GM13977 (cell line): Measurements from ENCODE around the gene DYNC2LI1.

Source experiments
- DNase-seq: peaks from one replicate; pipeline ENCODE4 v3.0.0; 2012; ENCODE audit warnings: low spot score
- CTCF ChIP-seq: IDR thresholded peaks from 2 replicates; pipeline ENCODE4 v1.5.1; 2012; ENCODE audit warnings: mild to moderate bottlenecking, control low read depth; ENCODE audit not compliant: insufficient read depth; ENCODE audit errors: extremely low read depth, missing control alignments
- in situ Hi-C: fragments of 300-500 bp; cut with MboI; formaldehyde crosslinking; loops from one replicate; pipeline ENCODE4 v1.12.0; 2022; ENCODE audit warnings: low sequenced_read_pairs, low pct_unique_long_range_greater_than_20kb, mixed read lengths, inconsistent platforms; ENCODE audit not compliant: unreplicated experiment

DYNC2LI1 gene

GRCh38 chr2:43826305-43827250 is 52.7 kb downstream of the DYNC2LI1 start:
- DNase-seq: no peak
- in situ Hi-C loops: no loop called here
- TF ChIP-seq CTCF: no peak

GRCh38 chr2:43831543-43832294 is 57.9 kb downstream of the DYNC2LI1 start:
- no peak for DNase-seq
- in situ Hi-C loops: no loop called here

GRCh38 chr2:43832457-43832856 is 58.6 kb downstream of the DYNC2LI1 start:
- TF ChIP-seq CTCF: no peak
- in situ Hi-C loops: no loop called here
- no peak for DNase-seq

More at GRCh38 chr2:43831543-43832294, 57.9 kb downstream of the DYNC2LI1 start:
- no peak for TF ChIP-seq CTCF

- in situ Hi-C loops: no loop called here
- no peak for DNase-seq
- TF ChIP-seq CTCF: no peak
These were observed 63.2 kb downstream of the DYNC2LI1 start for GRCh38 chr2:43837033-43837432.

GRCh38 chr2:43837831-43838559 is 64.2 kb downstream of the DYNC2LI1 start:
- in situ Hi-C loops: no loop called here
- TF ChIP-seq CTCF: no peak
- DNase-seq: no peak
